Calu3 (cell line): ENCODE results near the gene RYR3. TPM values are rescaled to one million over a fixed set of nuclear protein-coding genes. Genes with fewer than 3 reads are reported as not detected.

Source experiments
- BruUV-seq: library from RNA; stranded (reverse); fragments of 400-500 nt; replicated peaks from 2 replicates; lab custom pipeline; 2021; lab: Mats Ljungman, UMichigan
- CTCF ChIA-PET: fragments of 300-600 bp; sonication (Branson Sonifier 250); formaldehyde crosslinking; loops from one replicate; lab custom pipeline; 2022; ENCODE audit warnings: antibody characterized with exemption; lab: Charles Lee
- DNase-seq: peaks from one replicate; pipeline ENCODE4 v3.0.0; 2022
- H3K27ac Mint-ChIP-seq: one replicate; pipeline ENCODE4 v1.8.0; 2022; ENCODE audit warnings: mixed read lengths; ENCODE audit not compliant: unreplicated experiment
- H3K27me3 Mint-ChIP-seq: one replicate; pipeline ENCODE4 v1.8.0; 2022; ENCODE audit warnings: mixed read lengths; ENCODE audit not compliant: unreplicated experiment
- H3K36me3 Mint-ChIP-seq: one replicate; pipeline ENCODE4 v1.8.0; 2022; ENCODE audit warnings: mild to moderate bottlenecking, moderate library complexity, mixed read lengths; ENCODE audit not compliant: insufficient read depth, unreplicated experiment
- H3K4me1 Mint-ChIP-seq: one replicate; pipeline ENCODE4 v1.8.0; 2022; ENCODE audit warnings: mild to moderate bottlenecking, low read depth, mixed read lengths; ENCODE audit not compliant: unreplicated experiment
- H3K4me3 Mint-ChIP-seq: one replicate; pipeline ENCODE4 v1.8.0; 2022; ENCODE audit warnings: mild to moderate bottlenecking, low read depth, moderate library complexity, mixed read lengths; ENCODE audit not compliant: unreplicated experiment
- H3K9me3 Mint-ChIP-seq: one replicate; pipeline ENCODE4 v1.8.0; 2022; ENCODE audit warnings: low read depth, mixed read lengths; ENCODE audit not compliant: unreplicated experiment
- intact Hi-C: fragments of 100-400 bp; cut with micrococcal nuclease; formaldehyde crosslinking; loops from one replicate; pipeline ENCODE4 v1.10.0; 2022; ENCODE audit not compliant: unreplicated experiment
- total RNA-seq: library from RNA; stranded (reverse); gene quantifications from 2 replicates; pipeline ENCODE4 v1.2.3, GENCODE V29; 2022
- TF ChIP-seq, protein P1 (sequence below): fragments of 200-600 bp; IDR thresholded peaks from one replicate; pipeline ENCODE4 v1.8.0; 2022; ENCODE audit warnings: antibody characterized with exemption; ENCODE audit not compliant: unreplicated experiment

Gene RYR3
- total RNA-seq, 1 experiment from 2014 or later: not detected

DNA sequence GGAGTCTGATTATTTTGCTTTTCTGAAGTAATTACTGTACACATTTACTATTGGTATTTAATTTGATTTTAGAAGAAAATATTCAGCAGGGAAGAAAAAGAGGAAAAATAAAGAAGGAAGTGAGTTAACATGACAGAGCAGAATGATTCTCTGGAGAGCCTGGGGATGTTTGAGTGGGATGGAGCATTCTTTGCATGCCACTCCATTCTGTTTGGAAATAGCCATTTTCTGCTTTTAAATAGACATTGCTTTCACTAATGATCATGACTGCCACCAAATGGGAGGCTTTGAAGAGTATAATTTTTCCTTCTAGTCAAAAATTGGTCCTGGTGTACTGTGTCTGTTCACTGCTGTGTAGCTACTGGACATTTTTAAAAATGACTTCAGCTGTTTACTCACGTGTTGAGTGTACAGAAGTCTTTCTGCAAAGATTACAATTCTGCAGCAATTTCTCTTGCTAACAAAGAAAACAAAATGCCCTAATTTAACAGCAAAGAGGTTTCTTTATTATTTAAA lies 196.1 kb downstream of the RYR3 start:
- intact Hi-C loops: no loop called here
- Mint-ChIP-seq H3K4me3 (no peak overlapping the region), H3K27ac (no peak overlapping the region), H3K27me3 (peaks cover 20% of the 10 kb centered on the region), H3K9me3 (no peaks in the 10 kb centered on the region), H3K36me3 (no peaks in the 10 kb centered on the region), H3K4me1 (no peaks in the 10 kb centered on the region)
- BruUV-seq: no TSS peak
- DNase-seq: no peak
- CTCF ChIA-PET: no interaction called here
- TF ChIP-seq, protein P1, sequence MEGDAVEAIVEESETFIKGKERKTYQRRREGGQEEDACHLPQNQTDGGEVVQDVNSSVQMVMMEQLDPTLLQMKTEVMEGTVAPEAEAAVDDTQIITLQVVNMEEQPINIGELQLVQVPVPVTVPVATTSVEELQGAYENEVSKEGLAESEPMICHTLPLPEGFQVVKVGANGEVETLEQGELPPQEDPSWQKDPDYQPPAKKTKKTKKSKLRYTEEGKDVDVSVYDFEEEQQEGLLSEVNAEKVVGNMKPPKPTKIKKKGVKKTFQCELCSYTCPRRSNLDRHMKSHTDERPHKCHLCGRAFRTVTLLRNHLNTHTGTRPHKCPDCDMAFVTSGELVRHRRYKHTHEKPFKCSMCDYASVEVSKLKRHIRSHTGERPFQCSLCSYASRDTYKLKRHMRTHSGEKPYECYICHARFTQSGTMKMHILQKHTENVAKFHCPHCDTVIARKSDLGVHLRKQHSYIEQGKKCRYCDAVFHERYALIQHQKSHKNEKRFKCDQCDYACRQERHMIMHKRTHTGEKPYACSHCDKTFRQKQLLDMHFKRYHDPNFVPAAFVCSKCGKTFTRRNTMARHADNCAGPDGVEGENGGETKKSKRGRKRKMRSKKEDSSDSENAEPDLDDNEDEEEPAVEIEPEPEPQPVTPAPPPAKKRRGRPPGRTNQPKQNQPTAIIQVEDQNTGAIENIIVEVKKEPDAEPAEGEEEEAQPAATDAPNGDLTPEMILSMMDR: no peak

DNA sequence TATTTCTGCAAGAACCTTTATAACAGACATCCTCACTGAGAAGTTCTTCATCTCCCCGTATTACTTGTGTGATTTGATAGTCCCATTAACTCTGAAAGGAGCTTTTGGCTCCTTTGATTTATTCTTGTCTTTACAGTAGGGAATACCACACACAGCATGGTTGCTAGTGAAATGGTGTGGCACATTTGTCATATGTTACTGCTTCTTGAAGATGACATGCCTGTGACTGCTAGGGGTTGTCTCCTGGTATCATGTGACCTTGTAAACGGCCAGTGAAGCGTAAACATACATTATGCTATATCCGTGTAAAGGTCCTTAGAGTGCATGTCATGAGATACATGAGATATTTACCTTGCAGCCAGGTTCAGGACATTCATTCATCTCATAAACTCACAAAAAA lies 197.9 kb downstream of the RYR3 start:
- Mint-ChIP-seq H3K4me1 (no peaks in the 10 kb centered on the region), H3K9me3 (no peaks in the 10 kb centered on the region), H3K27ac (no peak overlapping the region), H3K4me3 (no peak overlapping the region), H3K36me3 (no peaks in the 10 kb centered on the region), H3K27me3 (peaks cover 14% of the 10 kb centered on the region)
- TF ChIP-seq, protein P1: no peak
- DNase-seq: no peak
- intact Hi-C loops: no loop called here
- no TSS peak for BruUV-seq
- CTCF ChIA-PET: no interaction called here

DNA sequence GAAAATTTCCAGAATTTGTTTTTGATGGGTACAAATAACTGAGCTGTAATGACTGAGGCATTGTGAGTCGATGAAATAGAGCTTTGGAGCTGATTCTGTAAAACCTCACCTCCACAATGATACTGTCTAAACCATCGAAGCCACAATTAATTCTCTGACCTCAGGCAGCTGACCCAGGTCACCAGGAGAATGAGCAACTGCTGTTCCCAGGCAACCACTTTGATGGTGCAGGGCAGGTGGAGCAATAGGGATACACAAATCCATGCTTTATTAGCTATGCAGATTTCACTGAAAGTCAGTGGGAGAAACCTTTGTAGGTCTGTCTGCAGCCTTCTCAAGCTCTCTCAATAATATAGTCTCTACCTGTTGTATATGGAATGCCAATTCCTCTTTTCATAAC lies 204.4 kb downstream of the RYR3 start:
- CTCF ChIA-PET: no interaction called here
- no peak overlapping the region for H3K27ac Mint-ChIP-seq
- no peaks in the 10 kb centered on the region for H3K4me1 Mint-ChIP-seq
- H3K36me3 Mint-ChIP-seq: no peaks in the 10 kb centered on the region
- BruUV-seq: no TSS peak
- peaks cover 19% of the 10 kb centered on the region for H3K27me3 Mint-ChIP-seq
- intact Hi-C loops: no loop called here
- H3K9me3 Mint-ChIP-seq: no peaks in the 10 kb centered on the region
- no peak overlapping the region for H3K4me3 Mint-ChIP-seq
- TF ChIP-seq, protein P1: no peak
- DNase-seq: no peak

DNA sequence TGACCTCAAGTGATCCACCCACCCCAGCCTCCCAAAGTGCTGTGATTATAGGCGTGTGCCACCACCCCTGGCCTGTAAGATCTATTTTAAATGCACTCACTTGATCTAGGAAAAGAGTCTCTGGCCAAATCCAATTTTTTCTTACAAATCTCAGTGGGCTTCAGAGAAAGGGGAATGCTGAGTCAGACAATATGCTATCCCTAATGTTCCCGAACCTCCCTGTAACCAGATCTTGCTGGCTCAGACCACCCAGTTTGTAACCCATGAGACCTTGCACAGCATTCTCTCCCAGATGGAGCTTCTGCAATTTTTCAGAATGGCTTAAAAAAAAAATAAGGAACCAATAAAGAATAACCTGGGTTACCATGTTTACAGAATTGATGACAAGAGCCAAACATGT lies 205.8 kb downstream of the RYR3 start:
- no TSS peak for BruUV-seq
- TF ChIP-seq, protein P1: no peak
- CTCF ChIA-PET: no interaction called here
- no peaks in the 10 kb centered on the region for H3K9me3 Mint-ChIP-seq
- intact Hi-C loops: no loop called here
- H3K36me3 Mint-ChIP-seq: no peaks in the 10 kb centered on the region
- no peak for DNase-seq
- H3K4me1 Mint-ChIP-seq: no peaks in the 10 kb centered on the region
- no peak overlapping the region for H3K27ac Mint-ChIP-seq
- no peak overlapping the region for H3K4me3 Mint-ChIP-seq
- H3K27me3 Mint-ChIP-seq: peaks cover 21% of the 10 kb centered on the region
